Caco-2 (cell line): Measurements from ENCODE around the gene ABRACL. TPM values are rescaled to one million over a fixed set of nuclear protein-coding genes. Genes with fewer than 3 reads are reported as not detected.

Source experiments
- BruUV-seq: library from RNA; stranded (reverse); fragments of 400-500 nt; replicated peaks from 2 replicates; lab custom pipeline; 2021; lab: Mats Ljungman, UMichigan
- CTCF ChIA-PET: fragments of 300-600 bp; sonication (Branson Sonifier 250); formaldehyde crosslinking; loops from one replicate; lab custom pipeline; 2022; ENCODE audit warnings: antibody characterized with exemption; lab: Charles Lee
- POLR2A ChIA-PET: fragments of 300-600 bp; sonication (Branson Sonifier 250); formaldehyde crosslinking; loops from one replicate; lab custom pipeline; 2022; ENCODE audit warnings: antibody characterized with exemption; lab: Charles Lee
- DNase-seq, 2 experiments: peaks; one replicate each; pipeline versions ENCODE4 v3.0.0 to v3.0.0-alpha.2; 2020 to 2022
- H3K27me3 ChIP-seq: replicated peaks from 2 replicates; pipeline ENCODE4 v1.6.0; 2011; ENCODE audit warnings: low read length; ENCODE audit not compliant: control insufficient read depth, insufficient read depth
- H3K36me3 ChIP-seq: 2 replicates; pipeline ENCODE4 v1.5.1; 2011; ENCODE audit warnings: low read length; ENCODE audit not compliant: control insufficient read depth, insufficient read depth
- H3K4me1 ChIP-seq: fragments of 250-450 bp; sonication (Bioruptor Pico); 2 replicates; pipeline ENCODE4 v1.5.1; 2020; ENCODE audit warnings: mild to moderate bottlenecking
- H3K4me3 ChIP-seq: 2 replicates; pipeline ENCODE4 v1.5.1; 2011; ENCODE audit warnings: low read depth, mild to moderate bottlenecking, control low read depth, low read length
- H3K9me3 ChIP-seq: fragments of 250-450 bp; sonication (Bioruptor Pico); 2 replicates; pipeline ENCODE4 v1.5.1; 2020; ENCODE audit warnings: mild to moderate bottlenecking, moderate library complexity
- H3K27ac Mint-ChIP-seq: one replicate; pipeline ENCODE4 v1.8.0; 2022; ENCODE audit warnings: mixed read lengths; ENCODE audit not compliant: unreplicated experiment
- H3K27me3 Mint-ChIP-seq: one replicate; pipeline ENCODE4 v1.8.0; 2022; ENCODE audit warnings: mixed read lengths; ENCODE audit not compliant: insufficient read depth, unreplicated experiment
- H3K36me3 Mint-ChIP-seq: one replicate; pipeline ENCODE4 v1.8.0; 2022; ENCODE audit warnings: mild to moderate bottlenecking, mixed read lengths; ENCODE audit not compliant: insufficient read depth, unreplicated experiment
- H3K4me1 Mint-ChIP-seq: one replicate; pipeline ENCODE4 v1.8.0; 2022; ENCODE audit warnings: low read depth, mixed read lengths; ENCODE audit not compliant: unreplicated experiment
- H3K4me3 Mint-ChIP-seq: one replicate; pipeline ENCODE4 v1.8.0; 2022; ENCODE audit warnings: mild to moderate bottlenecking, moderate library complexity, mixed read lengths; ENCODE audit not compliant: unreplicated experiment
- H3K9me3 Mint-ChIP-seq: one replicate; pipeline ENCODE4 v1.8.0; 2022; ENCODE audit warnings: mixed read lengths; ENCODE audit not compliant: unreplicated experiment
- CTCF ChIP-seq, 2 experiments: fragments of 200-600 bp in 1 of 2; IDR thresholded peaks; 1 replicate in 1 of 2; 2 replicates in 1 of 2; pipeline versions ENCODE4 v1.5.1 to v1.8.0; 2011 to 2022; ENCODE audit warnings: antibody characterized with exemption in 1 of 2, control low read depth in 1 of 2, inconsistent platforms in 1 of 2, low read depth in 1 of 2, low read length in 1 of 2, mild to moderate bottlenecking in 1 of 2, moderate library complexity in 1 of 2; ENCODE audit not compliant: insufficient read depth in 1 of 2, severe bottlenecking in 1 of 2, unreplicated experiment in 1 of 2
- intact Hi-C: fragments of 100-400 bp; cut with micrococcal nuclease; formaldehyde crosslinking; loops from one replicate; pipeline ENCODE4 v1.10.0; 2022; ENCODE audit not compliant: unreplicated experiment
- total RNA-seq: library from RNA; stranded (reverse); gene quantifications from 2 replicates; pipeline ENCODE4 v1.2.3, GENCODE V29; 2022

The ABRACL gene
- total RNA-seq, 1 experiment from 2014 or later = 90.3 TPM

- Mint-ChIP-seq H3K27me3 (no peaks in the 10 kb centered on the region), H3K9me3 (no peaks in the 10 kb centered on the region), H3K4me1 (no peaks in the 10 kb centered on the region), H3K27ac (no peak overlapping the region), H3K36me3 (no peaks in the 10 kb centered on the region), H3K4me3 (no peak overlapping the region)
- intact Hi-C loops = loop anchor here (1.0 kb wide), 1 partner anchor 235 kb away; no protein-coding TSS in a partner anchor
- CTCF ChIA-PET = no interaction called here
- no peaks in the 10 kb centered on the region for H3K9me3 ChIP-seq
- POLR2A ChIA-PET = no interaction called here
- no TSS peak for BruUV-seq
- H3K4me3 ChIP-seq = no peak overlapping the region
- no peaks in the 10 kb centered on the region for H3K27me3 ChIP-seq
- H3K4me1 ChIP-seq = no peaks in the 10 kb centered on the region
- DNase-seq = no peak
- no peak for TF ChIP-seq CTCF (IDR thresholded peaks at IDR 0.05; ENCODE audit: insufficient read depth in 1 of 2, low read depth in 1 of 2, low read length in 1 of 2, severe bottlenecking in 1 of 2, unreplicated experiment in 1 of 2)
- H3K36me3 ChIP-seq = no peaks in the 10 kb centered on the region
These were observed 23.0 kb downstream of the ABRACL start for GRCh38 chr6:139051396-139052060.

- ChIA-PET CTCF (no interaction called here), POLR2A (no interaction called here)
- H3K27ac Mint-ChIP-seq = no peak overlapping the region
- TF ChIP-seq CTCF (IDR thresholded peaks at IDR 0.05; ENCODE audit: insufficient read depth in 1 of 2, low read depth in 1 of 2, low read length in 1 of 2, severe bottlenecking in 1 of 2, unreplicated experiment in 1 of 2) = no peak
- H3K9me3 Mint-ChIP-seq = no peaks in the 10 kb centered on the region
- no peaks in the 10 kb centered on the region for H3K27me3 ChIP-seq
- DNase-seq = no peak
- no peak overlapping the region for H3K4me3 Mint-ChIP-seq
- no peaks in the 10 kb centered on the region for H3K36me3 ChIP-seq
- no peaks in the 10 kb centered on the region for H3K4me1 ChIP-seq
- no peaks in the 10 kb centered on the region for H3K9me3 ChIP-seq
- H3K4me3 ChIP-seq = no peak overlapping the region
- H3K4me1 Mint-ChIP-seq = no peaks in the 10 kb centered on the region
- no TSS peak for BruUV-seq
- no peaks in the 10 kb centered on the region for H3K27me3 Mint-ChIP-seq
- no peaks in the 10 kb centered on the region for H3K36me3 Mint-ChIP-seq
- intact Hi-C loops = no loop called here
These were observed 24.8 kb downstream of the ABRACL start for GRCh38 chr6:139053382-139053781.

- Mint-ChIP-seq H3K27me3 (no peaks in the 10 kb centered on the region), H3K9me3 (no peaks in the 10 kb centered on the region), H3K27ac (no peak overlapping the region), H3K4me3 (no peak overlapping the region), H3K4me1 (no peaks in the 10 kb centered on the region), H3K36me3 (no peaks in the 10 kb centered on the region)
- no peaks in the 10 kb centered on the region for H3K27me3 ChIP-seq
- no peaks in the 10 kb centered on the region for H3K4me1 ChIP-seq
- POLR2A ChIA-PET = no interaction called here
- intact Hi-C loops = no loop called here
- CTCF ChIA-PET = no interaction called here
- no TSS peak for BruUV-seq
- TF ChIP-seq CTCF (IDR thresholded peaks at IDR 0.05; ENCODE audit: insufficient read depth in 1 of 2, low read depth in 1 of 2, low read length in 1 of 2, severe bottlenecking in 1 of 2, unreplicated experiment in 1 of 2) = no peak
- no peaks in the 10 kb centered on the region for H3K36me3 ChIP-seq
- H3K4me3 ChIP-seq = no peak overlapping the region
- DNase-seq = no peak
- no peaks in the 10 kb centered on the region for H3K9me3 ChIP-seq
These were observed 25.5 kb downstream of the ABRACL start for GRCh38 chr6:139054001-139054400.
